Hematopoietic multipotent progenitor cell treated with erythropoietin and hydrocortisone succinate and interleukin-3 and kit ligand, for 4 days (in vitro differentiated cells): ENCODE results near the gene AHNAK.
"Not testable (repeated sequence)": the region's sequence is repeated elsewhere in the genome, so short reads cannot be mapped to it uniquely, and the experiment has no call there.

Source experiments
- DNase-seq: peaks from one replicate; pipeline ENCODE4 v3.0.0-alpha.2; 2015

The AHNAK gene

DNA sequence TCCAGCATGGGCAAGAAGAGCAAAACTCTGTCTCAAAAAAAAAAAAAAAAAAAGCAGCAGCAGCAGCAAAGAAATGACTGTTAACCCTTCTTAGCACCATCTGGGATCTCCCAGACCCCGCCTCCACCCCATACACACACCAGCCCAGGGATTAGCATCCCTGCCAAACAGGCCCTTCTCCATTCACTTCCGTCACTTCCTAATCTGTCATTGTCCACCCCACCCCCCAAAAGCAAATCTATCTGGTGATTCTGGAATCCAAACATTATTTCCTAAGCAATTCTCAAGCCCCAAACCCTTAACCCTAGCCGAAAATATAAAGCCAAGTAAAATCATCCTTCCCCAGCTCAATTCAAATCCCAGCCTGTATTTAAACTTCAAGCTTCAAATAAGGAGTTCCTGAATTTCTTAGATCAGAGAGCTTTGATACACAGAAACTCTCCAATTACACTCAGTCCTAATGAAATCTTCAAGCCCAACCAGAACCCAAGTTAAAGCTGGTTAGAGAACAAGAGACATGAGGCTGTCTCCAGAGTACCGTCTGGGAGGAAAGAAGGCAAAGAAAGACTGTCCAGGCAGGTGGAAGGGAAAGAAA, 6.0 kb upstream of the AHNAK start:
- DNase-seq = no peak

DNA sequence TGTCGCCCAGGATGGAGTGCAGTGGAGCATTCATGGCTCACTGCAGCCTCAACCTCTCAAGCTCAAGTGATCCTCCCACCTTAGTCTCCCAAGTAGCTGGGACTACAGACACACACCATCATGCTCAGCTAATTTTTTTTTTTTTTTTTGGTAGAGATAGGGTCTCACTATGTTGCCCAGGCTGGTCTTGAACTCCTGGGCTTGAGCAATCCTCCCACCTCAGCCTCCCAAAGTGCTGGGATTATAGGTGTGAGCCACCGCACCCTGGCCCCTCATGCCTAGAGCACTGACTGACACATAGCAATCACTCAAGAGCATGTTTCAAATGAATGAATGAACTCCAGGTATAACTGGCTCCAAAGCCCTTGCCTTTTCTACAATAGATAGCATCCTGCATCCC, 3.9 kb upstream of the AHNAK start:
- DNase-seq = not testable (repeated sequence)

DNA sequence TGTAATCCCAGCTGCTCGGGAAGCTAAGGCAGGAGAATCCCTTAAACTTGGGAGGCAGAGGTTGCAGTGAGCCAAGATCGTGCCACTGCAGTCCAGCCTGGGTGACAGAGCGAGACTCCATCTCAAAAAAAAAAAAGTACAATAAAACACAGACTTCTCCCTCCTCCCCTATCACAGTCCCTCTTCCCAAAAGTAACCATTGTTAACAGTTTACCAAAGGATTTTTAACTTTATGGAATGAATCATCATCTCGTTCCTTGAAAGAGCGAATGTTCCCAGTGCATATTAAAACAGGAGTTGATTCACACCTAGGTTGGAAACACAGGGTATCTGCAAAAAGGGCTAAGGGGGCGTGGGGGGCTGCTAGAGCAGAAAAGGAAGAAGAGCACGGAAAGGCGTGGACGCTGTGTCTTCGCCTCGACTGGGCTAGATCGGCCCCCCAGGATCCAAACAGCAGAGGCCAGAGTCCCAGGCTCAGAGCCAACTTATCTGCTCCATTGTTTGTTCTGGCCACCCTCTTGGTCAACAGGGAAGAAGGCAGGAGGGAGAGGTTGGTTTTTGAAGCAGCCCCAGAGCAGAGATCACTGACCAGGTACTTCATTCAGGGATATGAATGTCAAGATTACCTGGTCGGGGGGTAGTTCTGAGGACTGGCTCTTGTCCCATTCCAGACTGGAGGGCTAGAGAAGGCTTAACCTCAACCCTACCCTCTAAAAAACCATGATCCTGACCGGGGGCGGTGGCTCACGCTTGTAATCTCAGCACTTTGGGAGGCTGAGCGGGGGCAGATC, 2.1 kb upstream of the AHNAK start:
- DNase-seq = no peak

DNA sequence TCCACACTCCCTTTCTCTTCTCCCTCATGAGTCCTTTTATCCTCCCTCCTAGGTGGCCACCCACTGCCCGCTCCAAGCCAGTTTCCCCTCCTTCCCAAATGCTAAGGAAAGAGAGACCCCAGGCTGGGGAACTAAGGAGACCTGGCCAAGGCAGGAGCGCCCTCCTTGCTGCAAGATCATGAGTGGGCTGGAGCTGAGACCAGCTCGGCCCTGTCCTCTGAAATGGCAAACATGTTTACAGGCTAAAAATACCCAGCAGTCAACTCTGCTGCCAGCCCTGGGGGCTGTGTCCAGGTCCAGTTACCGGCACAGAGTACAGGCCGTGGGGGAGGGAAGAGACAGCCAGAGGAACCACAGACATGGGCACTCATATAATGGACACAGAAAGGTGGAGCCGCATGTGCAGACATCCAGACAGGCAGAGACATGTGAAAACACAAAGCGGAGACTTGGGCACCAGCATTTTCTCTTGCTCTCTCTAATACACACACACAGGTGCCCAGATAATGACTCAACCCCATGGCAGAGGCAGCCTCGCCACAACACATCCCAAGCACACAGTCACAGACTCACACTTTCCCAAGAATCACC, 1.2 kb upstream of the AHNAK start:
- no peak for DNase-seq

DNA sequence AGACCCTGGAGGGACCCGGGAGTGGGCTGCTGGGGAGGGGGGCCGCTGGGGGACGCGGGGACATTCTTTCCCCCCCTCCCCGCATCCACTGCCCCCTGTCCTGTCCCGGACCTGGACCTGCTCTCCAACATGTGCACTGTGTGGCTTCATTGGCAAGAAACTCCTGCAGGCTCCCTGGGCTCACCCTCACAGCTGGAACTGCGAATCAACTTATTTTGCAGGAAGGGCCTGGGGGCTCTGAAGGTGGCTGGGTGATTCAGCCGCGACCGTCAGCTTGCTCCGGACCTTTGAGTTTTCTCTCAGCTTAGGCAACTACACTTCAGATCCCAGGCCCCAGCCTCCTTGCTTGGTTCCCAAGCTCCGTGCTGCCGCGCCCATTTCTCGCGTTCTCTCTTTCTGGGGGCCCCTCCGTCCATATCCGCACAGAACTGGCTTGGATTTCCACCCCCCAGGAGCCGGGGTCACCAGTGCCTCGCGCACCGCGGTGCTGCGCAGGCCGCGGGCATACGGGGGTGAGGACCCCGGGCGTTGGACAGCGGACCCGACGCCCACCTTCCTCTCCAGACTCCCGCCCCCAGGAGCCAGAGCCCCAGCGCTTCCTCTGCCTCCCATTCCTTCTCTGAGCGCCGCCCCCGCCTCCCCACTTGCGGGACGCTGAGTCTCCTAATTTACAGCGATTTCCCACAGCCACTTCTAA, 471 bp upstream of the AHNAK start:
- peak; percentile 44 for DNase-seq

DNA sequence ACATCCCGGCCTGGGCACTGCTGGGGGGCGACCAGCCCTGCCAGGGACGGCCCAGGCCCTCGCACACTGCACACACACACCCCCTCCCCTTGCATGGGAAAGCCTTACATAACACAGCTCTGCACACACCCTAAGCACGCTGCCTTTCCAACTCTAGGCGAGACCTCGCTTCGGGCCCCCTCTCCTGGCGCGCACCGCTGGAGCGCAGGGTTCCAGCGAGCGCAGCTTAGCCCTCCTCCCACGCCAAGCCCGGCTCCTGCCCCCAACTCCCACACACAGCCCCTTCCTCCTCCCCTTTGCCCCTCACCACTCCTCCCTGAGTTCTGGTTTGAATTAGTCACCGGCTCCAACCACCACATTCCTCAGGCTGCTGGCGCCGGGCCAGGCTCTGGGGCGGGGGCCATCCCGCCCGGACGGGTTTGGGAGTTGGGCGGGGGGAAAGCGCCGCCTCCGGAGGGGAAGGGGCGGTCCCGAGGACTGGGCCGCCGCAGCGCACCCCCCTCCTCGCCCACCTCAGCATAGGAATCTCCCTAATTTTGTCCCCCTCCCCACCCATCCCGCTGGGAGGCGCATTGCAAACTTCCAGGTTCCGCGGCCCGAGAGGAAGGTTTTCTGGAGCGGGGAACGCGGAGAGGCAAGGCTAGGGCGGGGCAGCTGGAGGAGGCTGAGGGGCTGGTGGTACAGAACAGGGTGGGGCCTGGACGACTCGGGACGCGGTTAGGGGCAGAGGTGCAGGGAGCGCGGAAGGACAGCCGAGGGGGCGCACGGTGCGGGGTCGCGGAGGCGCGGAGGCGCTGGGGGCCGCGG, 966 bp downstream of the AHNAK start:
- peak; percentile 77 for DNase-seq

DNA sequence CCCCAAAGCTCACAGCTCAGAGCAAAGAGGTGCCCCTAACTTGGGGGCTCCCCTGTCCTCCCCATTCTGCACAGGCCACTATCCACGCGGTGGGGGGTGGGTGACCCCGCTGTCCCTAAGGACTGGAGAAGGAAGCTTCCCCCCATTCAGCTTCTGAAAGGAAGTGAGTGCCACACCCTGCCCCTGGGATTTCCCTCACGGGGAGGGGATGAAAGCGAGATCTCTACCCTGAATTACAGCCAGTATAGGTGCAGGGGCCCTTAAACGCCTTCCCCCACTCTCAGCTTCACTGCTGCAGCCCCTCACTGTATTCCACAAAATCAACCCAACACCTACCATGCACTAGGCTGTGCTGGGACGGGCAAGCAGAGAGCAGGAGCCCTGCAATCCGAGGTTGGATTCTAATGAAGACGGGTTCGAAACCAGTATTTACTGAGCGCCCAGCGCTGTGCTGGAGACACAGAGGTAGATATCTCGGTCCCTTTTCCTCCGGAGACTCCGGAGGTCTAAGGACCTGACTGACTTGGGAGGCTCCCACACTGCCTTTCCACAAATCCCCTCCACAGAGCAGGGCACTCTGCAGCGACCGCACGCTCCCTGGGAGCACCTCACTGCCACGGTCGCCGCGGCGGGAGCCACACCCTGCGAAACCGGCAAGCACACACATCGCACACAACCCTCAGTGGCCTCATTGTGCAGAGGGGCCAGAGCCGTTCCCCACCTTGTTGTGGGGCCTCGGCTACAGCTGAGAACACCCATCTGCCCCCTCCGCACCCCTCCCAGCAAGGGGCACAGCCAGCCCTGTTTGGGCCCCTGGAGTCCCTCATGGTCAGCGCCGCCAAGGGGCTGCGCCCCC, 1.8 kb downstream of the AHNAK start:
- peak; percentile 50 for DNase-seq

DNA sequence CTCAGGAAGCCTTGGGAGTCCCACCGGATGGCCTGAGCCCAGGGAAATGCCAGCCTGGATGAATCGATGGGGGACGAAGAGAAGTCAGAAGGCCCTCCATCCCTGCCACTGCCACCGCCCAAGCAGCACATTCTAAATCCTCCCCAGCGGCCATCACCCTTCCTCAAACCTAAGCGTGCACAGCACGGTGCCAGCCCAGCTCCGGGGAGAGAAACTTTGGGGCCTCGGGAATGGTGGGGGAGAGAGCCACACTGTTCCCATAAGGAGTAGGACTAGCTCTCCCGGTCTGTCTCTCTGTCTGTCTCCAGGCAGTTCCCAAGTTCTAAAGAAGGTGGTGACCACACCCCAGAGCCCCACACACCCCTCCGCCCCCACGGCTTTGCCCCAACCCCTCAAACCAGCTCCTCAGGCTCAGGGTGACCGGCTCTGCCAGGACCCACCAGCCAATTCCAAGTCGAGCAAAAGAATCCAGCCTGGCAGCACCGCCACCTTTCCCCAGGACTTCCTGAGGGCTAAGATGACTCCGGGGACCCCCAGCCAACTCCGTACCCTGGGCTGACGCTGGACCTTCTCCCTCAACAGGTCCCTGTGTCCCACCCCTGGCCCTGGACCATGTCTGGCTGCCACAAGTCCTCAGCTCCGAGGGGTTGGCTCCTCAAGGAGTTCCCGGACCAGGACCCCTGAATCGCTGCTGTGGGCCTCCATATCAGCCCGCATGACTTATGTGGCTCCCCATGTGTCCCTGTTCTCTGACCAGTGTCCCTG, 2.7 kb downstream of the AHNAK start:
- DNase-seq = no peak

DNA sequence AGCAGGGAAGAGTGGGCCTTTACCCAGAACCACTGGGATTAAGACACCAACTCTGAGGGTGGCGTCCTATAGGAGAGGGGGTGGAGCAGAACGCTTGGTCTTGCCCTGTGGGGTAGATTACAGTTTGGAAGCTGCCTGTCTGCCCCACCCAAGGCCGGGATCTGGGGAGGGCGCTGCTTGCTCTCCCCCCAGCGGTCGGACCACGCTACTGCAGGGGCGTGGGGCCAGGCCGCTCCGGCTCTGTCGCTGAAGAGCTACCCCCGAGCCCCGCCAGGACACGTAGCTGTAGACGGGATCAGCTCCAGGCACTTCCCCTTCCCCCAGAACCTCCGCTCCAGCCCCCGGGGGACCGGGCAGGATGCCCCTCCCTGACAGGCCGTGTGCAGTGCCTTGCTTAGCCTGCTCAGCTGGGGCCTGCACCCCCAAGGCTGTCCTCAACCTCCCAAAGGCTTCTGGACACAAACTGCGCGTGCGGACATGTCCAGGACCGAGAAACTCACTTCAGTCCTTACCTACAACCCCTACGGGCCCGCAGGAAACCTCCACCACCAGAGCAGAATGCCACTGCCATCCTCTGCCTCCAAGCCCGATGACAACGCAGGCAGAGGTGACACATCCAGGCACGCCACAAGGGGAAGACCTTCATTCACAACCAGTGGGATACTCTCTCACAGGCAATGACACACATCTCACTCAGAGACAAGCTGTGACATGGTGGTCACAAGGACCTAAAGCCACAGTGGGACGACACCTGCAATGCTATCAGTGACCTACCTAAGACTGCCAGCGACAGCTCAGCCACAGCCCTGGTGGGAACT, 3.6 kb downstream of the AHNAK start:
- peak; percentile 92 for DNase-seq

DNA sequence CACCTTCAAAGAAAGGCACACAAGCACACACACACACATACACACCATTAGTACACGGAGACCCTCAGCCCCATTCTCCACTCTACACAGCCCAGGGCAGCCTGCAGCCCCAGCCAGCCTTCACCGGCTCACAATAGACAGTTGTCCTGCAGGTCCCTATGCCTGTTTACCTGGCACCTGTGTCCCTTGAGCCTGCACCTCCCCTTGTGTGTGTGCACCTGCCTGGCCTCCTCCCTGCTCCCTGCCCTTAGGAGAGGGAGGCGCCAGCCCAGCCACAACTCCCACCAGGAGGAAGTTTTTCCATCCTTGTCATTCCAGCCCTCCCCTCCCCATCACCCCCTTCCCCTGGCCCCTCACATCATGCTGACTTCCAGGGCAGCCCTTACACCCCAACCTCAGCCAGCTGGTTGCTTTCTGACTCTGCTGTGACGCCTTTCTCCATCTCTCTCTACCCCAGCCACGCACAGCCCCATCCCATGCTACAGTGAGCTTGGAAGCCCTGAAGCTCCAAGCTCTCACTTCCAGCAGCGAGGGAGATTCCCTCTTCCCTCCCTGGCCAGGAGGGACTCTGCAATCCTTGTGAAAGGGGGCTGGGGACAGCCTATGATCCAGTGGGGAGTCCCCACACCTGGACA, 4.4 kb downstream of the AHNAK start:
- no peak for DNase-seq

DNA sequence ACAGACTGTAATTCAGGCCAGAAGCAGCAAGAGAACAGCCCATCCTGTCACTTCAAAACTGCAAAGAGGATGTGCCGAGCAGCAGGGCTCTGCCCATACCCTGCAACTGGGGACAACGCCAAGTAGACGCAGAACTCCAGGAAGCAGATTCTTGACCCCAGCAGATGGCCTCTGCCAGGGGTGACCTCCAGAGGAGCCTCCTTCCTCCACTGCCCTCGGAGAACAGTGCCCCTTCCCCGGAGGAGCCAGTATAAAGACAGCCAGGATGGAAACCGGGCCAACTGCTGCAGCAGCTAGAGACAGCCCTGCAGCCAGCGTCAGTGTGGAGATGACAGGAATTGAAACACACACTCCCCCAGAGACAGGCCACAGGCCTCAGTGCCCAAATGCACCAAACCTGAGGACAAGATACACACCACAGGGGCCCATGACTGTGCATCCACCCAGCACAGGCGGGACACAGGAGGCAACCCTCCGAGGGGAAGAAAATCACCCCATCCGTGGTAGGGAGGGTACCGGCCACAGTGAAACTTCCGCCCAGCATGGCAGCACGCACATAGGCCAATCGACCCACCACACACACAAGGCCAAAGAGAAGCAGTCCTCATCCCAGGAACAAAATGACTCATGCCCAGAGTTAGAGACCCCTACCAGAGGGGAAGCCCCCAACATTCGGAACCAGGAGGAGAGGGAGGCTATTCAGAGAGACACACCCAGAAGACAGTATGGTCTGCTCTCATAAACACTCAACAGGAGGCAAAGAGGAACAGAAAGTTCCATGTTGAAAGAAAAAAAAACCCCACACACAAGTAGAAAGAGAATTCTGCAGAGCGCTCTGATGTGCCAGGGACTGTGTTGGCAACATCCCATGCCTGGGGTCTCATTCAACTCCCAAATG, 5.6 kb downstream of the AHNAK start:
- no peak for DNase-seq

DNA sequence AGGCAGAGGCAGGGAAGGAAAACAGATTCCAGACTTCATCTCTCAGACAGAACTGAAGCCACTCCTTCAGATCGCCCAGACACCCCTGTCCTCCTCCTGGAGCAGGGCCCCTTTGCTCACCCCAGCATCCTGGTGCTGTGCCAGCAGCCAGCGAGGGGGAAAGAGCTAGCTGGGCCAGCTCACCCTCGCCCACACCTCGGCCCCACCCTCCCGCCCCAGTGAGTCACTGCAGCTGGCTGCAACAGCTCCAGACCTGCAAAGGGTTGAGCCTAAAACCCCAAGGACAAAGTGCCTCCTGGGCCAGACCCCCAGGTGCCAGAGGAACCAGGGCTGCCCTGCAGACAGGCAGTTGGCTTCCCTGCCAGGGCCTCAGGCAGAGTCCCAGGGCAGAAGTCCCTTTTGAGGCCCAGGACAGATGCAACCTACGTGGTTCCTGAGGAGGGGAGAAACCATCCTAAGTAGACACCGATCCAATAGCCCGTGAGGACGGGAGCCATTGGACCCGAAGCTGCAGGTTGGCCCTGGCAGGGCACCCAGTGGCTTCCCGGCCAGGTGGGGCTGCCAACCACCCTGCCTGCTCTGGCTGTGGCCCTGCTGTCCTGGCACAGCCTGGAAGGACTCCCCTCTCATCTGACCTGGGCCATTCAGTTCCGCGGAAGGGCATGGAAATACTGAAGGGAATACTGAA, 7.2 kb downstream of the AHNAK start:
- DNase-seq = peak; percentile 81

DNA sequence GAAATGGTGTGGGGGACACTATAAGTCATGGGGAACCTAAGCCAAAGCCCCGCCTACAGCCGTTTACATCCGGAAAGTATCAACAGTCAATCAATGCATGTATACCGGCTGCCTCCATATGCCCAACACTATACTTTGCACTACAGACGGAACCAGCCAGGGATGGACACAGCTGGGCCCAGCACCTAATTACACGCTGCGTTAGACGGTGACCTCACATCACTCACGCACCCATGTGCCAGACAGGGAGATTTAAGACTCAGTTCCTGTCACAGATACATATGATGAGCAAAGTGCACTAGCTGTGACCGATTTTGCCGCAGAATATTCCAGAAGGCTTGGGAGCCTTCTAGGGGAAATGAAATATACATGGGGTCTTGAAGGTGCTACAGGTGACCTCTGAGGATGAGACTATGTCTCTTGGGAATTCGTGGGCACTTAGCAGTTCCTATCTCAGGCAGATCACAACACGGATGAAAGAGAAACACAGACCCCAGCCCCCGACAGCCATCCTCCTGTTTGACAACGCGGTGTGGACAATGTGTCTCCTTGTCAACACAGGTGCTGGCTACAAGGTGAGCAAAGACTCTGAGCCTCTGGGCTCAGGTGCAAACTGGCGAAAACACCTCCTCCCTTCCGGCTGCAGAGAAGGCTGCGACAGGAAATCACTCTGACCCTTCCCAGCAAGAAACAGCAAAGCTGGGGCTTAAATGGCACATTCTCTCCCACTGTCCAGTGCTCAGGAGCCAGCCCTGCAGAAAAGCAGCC, 8.0 kb downstream of the AHNAK start:
- DNase-seq = no peak

DNA sequence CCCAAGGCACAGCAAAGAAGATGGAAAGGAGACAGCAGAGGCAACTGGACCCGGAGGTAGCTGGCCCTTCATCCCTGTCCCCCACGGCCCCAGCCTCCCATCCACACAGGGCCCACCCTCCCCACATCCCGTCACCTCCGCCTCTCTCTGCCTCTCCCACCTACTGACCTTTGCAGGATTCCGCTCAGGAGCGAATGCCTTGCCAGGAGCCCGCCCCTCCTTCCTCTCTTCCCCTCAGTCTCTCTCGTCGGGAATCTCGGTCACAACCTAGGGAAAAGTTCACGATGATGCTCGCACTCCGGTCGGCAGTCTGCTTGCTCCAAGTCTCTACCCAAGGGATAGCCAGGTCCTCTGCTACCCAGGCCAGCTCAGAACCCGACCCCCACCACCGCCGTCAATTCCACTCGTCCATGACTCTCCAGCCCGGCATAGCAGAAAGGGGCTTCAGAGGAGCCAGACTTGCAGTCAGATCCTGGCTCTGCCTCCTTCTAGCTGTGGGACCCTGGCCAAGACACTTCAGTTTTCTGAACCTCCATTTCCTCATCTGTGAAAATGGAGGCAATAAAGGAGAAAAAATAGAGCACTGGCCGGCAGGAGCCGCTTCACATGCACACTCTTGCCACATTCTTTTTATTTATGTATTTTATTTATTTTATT, 10.2 kb downstream of the AHNAK start:
- no peak for DNase-seq

DNA sequence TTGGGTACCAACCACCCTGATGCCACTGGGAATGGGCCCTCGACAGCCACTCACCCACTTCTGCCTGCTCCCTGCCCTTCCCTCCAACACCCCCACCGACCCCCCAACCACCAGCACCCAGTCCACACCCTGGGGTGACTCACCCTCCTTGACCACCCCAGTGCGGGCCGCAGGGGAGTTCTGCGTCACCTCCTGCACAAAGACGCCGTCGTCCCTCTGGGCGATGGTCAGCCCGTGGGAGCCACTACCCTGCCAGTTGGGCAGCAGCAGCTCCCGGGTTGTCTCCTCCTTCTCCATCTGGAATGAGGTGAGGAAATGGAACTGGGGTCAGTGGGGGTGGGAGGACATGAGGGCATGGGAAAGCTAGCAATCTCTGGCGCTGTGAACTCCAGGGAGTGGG, 10.8 kb downstream of the AHNAK start:
- no peak for DNase-seq

DNA sequence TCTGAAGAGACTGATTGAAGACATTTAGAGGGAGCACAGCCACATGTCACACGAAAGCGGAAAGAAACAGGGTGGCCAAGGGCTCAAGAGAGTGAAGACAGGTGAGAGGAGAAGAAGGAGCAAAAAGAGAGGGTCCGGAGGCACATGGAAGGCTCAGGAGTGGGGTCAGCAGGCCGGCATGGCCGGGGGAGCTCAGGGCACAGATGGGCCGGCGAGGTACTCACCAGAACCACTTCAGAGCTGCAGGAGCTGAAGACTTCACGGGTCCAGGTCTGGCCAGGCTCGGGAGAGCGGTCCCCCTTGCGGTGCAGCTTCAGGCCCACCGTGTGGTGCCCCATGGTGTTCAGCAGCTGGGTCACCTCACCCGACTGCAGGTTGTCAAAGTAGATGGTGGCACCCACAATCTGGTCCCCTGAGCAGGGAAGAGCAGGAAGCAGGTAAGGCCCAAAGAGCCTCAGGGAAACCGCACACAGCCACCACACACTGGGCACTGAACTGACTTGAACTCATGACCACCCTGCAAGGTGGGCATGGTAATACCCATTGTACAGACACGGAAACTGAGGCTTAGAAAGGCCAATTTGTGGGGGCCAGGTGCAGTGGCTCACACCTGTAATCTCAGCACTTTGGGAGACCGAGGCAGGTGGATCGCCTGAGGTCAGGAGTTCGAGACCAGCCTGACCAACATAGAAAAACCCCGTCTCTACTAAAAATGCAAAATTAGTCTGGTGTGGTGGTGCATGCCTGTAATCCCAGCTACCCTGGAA, 11.6 kb downstream of the AHNAK start:
- no peak for DNase-seq
